HG03045 (cell line): ENCODE measurements around the gene NLGN1.

Experiments used
- ATAC-seq: cut with Tn5 transposase; IDR thresholded peaks from one replicate; pipeline ENCODE4 v1.9.1; 2021; ENCODE audit warnings: mild to moderate bottlenecking, moderate library complexity; ENCODE audit not compliant: unreplicated experiment

NLGN1 gene

DNA sequence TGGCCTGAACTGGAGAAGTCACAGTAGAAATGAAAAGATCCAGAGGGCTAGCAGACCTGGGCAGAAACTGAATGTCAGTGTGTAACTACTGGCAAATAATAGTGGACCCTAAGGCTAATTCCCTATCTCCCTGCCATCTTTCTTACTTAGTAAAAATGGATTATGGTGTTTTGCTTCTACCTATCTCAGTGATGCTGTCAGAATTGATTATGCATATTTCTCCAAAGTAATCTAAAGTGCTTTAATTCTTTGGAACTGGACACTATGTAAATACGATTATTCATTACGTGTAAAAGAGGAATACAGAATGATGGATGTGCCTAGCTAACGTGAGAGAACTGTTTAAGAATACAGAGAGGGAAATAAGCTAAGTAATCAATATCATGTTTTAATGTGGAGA lies 651.9 kb downstream of the NLGN1 start:
- no peak for ATAC-seq

DNA sequence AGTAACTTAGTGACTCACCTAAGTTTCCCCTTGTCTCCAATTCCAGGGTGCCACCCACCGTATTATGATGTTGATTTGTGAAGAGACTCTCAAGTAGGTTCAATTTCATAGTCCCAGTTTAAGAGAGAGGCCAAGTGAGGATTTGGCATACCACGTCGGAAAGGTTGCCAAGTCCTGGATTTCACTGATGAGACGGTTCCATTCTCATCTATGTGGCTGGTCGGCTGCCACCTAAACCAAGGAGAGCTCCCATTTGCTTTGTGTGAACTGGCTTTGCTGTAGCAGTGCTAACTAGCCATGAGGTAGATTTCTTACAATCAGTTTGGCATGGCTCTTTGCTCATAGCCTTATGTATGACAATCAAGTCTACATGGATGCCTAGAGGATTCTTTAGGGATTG lies 653.6 kb downstream of the NLGN1 start:
- no peak for ATAC-seq

DNA sequence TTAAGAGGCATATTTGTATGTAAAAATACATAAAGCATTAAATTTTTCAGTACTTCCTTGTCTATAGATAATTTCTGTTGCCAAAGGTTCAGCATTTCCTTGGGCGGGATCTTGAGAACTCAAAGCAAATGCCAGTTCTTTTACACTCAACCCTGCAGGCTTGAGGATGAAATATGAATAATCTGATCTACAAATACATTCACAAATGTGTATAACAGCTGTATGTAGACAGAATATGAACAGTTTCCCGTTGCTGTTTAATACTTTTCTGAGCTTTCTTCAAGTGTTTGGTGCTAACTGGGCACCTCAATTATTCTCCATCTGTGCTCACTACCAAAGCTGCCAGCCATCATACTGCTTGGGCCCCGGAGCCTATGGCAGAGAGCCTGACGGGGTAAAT lies 661.3 kb downstream of the NLGN1 start:
- no peak for ATAC-seq

DNA sequence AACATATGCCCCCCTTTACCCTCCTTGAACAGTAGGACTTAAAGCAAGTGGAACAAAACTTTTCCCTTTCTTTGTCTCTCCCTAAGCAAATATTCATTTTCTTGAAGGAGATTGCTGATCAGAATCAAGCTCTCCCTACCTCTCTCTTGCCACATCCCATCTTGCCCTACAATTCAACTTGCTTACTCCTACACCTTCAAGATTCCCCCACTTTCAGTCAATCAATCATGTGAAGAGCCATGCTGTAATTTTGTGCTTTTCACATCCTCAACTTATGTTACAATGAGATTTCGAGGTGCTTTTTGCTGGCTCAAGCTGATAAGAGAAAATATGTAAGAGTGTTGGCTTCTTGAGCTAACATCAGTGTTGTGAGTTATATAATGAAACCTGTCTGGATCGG lies 662.9 kb downstream of the NLGN1 start:
- ATAC-seq, result no peak

DNA sequence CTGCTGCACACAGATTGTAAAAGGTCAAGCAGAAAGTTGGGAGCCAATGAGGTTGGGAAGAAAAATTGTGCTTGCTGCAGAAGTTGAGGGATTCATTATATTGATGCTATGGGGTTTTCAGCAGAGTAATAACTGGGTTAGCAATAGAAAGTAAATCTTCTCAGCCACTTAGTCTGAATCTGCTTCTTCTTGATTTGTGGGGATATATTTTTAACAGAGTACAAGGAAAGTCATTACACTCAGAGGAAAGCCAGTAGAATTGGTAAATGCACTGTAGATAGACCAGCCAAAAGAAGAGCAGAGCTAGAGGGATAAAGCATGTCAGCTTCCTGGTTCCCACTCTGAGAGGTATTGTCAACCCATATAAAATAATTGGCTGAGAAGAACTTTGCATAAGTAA lies 663.6 kb downstream of the NLGN1 start:
- ATAC-seq, result no peak

DNA sequence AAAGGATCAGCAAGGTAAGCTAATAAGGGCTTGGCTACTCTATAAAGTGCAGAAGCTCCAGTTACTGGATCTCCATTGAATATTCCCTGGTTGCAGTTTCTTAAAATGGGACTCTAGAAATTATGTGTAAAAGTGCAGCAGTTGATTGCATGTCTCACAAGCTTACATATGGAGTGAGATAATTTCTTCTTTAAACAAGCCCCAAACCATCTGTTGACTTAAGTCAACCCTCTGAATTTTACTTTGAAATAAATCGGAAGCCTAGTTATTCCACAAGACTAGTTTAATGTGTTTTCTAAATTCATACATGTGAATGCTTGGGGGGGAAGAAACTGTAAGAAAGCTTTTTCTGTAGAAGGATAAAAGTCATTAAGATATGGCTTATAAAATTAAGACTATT lies 664.2 kb downstream of the NLGN1 start:
- no peak for ATAC-seq

DNA sequence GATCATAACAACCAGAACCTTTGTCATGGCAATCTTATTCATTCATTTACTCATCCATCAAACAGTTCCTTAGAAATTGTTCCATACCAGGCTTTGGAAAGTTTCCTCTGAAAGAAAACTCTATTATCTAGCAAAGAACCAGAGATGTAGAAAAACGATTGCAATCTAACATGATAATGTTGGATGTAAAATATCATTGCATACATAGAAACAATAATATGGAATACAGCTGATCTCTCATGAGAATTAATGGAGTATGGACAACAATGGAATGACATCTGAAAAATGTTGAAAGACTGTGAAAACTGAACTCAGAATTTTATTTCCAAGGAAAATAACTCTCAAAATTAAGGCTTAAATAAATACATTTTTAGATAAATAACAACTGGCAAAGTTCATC lies 665.4 kb downstream of the NLGN1 start:
- ATAC-seq, result no peak

DNA sequence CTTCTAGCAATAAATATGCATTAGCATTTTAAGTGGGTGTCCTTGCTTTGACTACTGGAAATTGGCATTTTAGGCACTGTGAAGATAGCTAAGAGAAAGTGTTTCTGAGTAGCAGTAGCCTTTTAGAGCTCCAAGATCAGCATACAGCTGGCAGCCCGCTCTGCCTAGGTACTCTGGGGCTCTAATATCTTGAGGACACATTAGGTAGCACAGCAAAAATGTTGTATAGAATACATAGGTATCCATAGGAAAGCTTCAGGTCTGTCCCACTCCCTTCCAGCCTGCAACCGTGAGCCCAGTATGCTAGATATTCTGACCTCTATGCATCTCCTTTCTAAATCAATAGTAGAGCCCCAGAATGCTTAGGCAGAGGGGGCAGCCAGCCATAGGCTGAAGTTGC lies 670.5 kb downstream of the NLGN1 start:
- no peak for ATAC-seq

DNA sequence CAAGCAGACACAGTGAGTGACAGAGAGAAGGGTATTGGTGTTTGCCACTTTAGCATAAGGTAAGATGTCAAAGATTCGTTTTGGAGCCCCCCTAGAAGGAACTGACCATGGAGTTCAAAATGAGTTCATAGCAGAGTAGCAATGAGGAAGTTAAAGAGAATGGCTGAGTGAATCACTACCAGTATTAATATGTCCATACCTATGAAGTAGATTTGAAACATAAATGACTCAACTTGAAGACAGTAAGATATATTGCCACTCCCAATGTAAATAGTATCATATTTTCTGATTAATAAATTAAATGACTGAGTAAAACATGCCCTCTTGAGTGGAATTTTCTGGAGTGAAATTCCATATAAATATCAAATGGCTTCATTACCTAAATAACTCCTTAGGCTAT lies 675.1 kb downstream of the NLGN1 start:
- no peak for ATAC-seq

DNA sequence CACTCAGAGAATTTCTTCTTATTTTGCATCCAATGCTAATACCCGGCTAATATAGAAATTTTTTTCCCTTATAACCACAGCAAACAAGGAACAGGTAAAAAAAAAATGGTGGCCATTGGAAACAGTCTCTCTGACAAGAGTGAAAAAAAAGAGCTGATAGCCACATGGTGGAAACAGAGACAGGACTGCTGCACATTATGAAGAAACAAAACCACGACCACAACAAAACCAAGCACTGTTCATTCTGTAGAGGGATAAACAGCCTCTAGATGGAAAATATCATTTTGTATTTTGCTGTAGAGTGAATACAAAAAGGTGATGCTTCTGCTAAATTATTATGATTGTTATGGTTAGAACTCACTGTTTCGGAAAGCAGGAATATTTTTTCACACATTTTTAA lies 686.2 kb downstream of the NLGN1 start:
- no peak for ATAC-seq

DNA sequence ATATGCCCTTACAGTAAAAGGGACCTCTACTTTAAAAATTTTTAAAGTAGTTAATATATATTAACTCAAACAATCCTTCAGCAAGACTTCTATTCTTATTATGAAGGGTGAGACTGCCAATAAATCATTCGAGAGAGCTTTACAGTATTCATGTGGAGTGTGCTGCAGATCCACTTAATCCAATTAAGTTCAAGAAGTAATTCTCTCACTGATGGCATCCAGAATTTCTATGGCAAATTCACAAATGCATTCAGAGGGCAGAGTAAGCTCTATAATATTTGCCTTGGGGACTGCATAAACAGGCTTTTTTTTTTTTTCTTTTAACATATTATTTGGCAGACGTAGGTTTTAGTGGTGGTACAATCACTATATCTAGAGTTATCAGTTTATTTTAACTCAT lies 692.0 kb downstream of the NLGN1 start:
- no peak for ATAC-seq

DNA sequence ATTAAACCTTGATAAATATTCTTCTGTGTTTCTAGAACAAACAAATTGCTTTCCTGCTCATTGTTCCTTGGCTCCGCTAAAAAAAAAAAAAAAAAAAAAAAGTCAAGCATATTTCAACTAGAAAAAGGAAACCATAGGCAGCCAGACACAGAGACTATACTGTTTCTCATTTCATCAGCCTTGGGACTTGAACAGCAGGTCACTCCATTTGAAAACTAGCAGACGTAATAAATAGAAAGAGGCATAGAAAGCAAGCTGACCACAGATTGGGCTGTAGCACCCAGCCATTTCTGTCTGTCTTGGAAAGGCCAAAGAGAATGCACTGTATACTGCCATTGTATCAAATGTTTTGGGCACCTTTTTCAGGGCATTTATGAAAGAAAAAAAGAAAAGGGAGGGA lies 697.1 kb downstream of the NLGN1 start:
- no peak for ATAC-seq

DNA sequence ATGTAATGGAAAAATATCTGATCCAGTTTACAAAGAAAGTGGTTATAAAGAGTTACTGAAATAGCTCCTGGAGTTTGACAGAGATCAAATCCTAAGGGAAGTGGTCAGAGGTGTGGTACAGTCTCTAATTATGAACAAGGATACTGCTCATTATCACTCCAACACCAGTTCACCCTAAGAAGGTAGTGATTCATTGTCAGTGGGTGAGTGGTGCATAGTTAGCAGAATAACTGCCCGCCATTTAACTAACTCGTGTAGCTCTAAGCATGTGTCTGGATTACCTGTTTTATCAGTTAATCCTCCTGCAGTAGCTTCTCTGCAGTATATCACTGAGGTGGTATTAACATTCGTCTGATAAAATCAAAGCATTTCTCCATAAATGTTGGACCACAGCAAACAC lies 700.1 kb downstream of the NLGN1 start:
- no peak for ATAC-seq

DNA sequence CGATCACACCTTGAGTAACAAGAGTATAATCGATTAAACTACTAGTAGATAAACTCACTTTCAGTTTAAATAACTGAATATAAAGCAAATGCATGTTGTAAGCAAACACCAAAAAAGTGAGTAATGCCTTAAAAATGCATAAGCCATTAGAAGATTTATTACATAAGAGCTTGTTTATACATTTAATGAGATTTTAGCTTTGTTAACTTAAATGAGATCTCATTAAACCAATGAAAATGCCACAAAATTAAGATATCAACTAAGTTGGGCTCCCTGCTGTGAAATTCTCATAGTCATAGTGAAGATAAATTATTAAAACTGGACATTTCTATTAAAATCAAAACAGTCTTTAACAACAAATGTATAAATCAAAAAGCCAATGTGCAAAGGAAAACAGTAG lies 701.2 kb downstream of the NLGN1 start:
- ATAC-seq, result no peak

DNA sequence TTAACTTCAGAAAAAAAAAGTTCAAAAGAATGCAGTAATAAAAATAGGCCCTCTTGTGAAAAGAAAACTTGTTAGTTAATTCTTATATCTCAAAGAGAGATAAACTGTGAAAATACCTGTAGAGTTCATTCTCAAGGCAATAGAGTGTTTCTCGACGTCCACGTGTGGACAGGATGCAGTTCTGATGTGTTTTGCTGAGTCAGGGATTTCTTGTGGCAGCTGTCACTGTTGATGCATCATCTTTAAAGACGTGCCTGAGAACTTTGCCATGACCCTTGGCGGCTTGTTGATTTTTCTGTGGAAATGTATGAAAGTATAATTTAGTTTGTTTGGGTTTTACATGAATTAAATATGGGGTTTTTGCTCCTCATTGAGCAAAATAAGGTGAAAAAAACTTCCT lies 702.2 kb downstream of the NLGN1 start:
- ATAC-seq, result no peak

DNA sequence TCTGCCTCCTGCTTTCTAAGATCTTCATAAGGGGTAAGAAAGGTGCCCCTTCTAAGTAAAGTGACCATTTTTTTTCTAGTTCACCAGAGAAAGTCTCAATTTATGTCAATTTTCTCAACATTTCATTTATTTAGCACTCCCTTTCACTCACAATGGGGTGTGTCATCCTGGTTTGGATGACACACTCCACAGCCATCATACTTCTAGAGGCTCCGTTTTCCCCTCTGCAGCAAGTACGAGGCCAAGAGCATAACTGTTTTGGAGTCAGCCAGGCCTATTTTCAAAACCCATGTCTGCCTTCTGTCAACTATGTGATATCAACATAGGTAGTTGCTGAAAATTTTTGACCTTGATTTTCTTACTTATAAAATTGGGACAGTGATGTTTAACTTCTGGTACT lies 703.2 kb downstream of the NLGN1 start:
- ATAC-seq, result no peak

DNA sequence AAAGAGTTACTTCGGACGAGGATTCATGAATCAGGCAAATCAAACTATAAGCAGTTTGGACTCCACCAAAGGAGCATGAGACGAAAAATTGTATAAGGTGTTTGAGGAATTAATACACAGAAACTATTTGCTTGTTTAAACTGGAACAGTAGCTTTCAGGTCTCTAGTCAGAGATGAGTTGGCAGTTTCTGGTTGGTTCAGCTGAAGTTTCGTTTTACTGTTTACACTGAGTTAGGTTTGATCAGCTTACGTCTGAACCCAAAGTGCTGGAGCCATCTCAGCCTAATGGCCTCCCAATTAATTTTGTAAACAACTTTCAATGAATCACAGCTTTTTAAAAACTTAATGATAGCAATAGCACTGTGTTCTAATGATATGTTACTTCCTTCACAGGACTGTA lies 703.7 kb downstream of the NLGN1 start:
- no peak for ATAC-seq

DNA sequence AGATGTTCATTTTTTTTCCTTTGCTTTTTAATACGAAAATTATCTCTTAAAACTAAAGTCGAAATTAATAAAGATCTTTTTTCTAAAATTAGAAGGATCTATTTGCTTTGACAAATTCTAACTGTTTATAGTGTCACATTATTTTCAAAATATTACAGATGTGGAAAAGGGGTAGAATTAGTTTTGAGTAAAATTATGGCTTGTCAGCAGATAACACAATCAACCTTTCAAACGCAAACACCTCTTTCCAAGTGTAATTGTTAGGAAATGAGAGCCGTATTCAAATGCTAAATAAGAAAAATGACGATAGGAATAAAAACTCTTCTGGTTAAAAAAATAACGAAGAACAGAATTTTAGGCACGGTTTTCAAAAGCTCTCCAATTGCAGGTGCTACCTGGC lies 704.7 kb downstream of the NLGN1 start:
- no peak for ATAC-seq

DNA sequence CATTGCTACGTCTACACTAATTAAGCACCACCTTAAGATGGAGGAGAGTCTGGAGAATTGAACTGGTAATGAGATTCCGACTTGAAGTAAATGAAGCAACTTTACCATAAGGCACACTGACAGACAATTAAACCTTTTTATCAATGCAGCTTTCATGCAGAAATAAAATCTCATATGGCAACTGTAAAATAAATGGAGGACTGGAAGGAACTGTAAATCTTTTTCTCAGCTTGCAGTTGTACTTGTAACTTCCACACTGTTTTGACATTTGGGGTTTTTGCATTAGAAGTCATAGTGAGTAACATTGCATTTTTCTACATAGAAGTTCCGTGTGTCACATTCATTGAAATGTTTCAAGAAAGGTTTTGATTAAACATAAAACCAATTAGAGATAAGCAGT lies 705.3 kb downstream of the NLGN1 start:
- no peak for ATAC-seq

DNA sequence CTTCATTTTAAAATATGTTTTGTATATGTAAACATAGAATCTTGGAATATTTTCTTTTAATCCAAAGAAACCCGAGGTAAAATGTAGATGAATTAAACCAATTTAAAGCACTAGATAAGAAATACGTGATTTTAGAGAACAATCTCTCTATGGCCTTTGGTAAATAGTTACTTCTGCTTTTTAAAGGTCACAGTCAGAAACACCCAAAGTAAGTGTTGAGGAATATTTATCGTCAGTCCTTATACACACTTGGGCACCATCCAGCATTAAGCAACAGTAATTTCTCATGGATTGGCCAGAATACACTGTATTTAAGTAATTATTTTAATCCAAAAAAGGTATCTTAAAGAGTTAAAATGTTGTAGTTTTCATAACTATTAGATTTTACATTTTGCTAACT lies 713.2 kb downstream of the NLGN1 start:
- no peak for ATAC-seq

DNA sequence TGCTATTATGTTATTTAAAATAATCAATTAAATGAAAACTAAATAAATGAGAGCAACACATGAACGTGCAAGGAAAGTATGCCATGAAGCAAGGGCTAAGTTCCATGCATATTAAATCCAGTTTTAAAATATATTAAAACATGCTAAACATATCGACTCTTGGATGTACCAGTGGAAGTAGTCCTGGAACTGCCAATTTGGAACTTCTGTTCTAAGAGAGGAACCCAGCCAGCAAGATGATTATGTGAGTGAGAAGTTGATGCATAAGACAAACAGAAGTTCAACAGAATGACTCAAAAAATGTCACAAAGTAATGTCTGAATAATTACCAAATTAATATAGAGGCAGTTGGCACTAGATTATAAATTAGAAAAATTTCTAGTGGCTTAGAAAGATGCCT lies 714.2 kb downstream of the NLGN1 start:
- no peak for ATAC-seq

DNA sequence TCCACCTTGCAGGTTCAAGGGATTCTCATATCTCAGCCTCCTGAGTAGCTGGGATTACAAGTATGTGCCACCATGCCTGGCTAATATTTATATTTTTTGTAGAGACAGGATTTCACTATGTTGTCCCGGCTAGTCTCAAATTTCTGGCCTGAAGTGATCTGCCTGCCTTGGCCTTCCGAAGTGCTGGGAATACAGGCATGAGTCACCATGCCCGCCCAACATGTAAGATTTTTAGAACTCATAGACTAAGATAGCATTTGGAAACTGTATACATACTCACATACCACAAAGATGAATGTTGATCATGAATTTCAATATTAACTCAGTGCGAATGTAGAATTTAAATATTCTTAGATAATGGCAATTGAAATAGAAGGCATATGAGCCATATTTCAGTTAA lies 718.9 kb downstream of the NLGN1 start:
- no peak for ATAC-seq

DNA sequence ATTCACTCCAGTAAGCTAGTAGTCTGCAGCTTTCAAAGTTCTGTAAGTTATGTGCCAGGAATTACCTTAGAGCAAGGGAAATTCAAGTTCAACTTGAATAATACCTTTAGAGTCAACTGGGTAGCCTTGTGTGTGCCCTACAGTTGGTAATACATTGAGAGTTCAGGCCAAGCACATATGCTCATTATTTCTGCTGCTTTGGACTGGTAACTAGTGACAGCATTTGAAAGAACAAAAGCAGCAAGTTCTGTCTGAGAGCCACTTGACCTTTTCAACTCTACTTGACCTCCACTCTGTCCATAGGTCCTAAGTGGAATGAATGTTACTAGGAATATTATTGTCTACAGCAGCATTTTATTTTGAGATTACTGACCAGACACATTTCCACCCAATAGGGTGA lies 723.5 kb downstream of the NLGN1 start:
- no peak for ATAC-seq

DNA sequence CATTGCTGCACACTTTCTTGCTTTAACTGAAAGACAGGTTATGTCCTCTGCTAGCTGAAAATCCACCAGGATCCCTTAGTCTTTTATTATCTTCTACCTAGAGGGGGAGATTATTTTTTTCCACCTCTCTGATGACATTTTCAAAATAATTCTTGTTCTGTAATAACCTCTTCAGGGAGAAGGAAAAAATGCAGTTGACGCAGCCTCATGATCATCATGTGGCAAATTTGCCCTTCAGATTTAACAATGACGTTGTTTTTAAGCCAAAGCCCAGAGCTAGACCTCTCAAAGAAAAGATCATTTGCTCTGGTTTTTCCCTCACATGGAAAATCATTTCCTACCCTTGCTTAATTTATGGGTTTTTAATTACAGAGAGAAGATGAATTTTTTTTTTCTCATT lies 724.9 kb downstream of the NLGN1 start:
- no peak for ATAC-seq
